Memory B cell (primary cell): ENCODE measurements around the gene CMTM2.

ENCODE experiments used
- ATAC-seq: fragments of 150-1000 bp; cut with Tn5 transposase; 2 replicates; pipeline ENCODE4 v1.10.0; 2021; ENCODE audit warnings: low read depth, mild to moderate bottlenecking, moderate library complexity
- DNase-seq, 2 donors: peaks; one replicate each; pipeline ENCODE4 v3.0.0; 2022; ENCODE audit warnings: low spot score in 2 of 2
- H3K27ac Mint-ChIP-seq: one replicate; pipeline ENCODE4 v1.8.0; 2022; ENCODE audit warnings: mild to moderate bottlenecking, moderate library complexity, mixed read lengths
- H3K27me3 Mint-ChIP-seq: one replicate; pipeline ENCODE4 v1.8.0; 2022; ENCODE audit warnings: mixed read lengths
- H3K36me3 Mint-ChIP-seq: one replicate; pipeline ENCODE4 v1.8.0; 2022; ENCODE audit warnings: mild to moderate bottlenecking, mixed read lengths
- H3K4me1 Mint-ChIP-seq: one replicate; pipeline ENCODE4 v1.8.0; 2022; ENCODE audit warnings: mixed read lengths
- H3K4me3 Mint-ChIP-seq: one replicate; pipeline ENCODE4 v1.8.0; 2022; ENCODE audit warnings: mild to moderate bottlenecking, moderate library complexity, mixed read lengths
- H3K9me3 Mint-ChIP-seq: one replicate; pipeline ENCODE4 v1.8.0; 2022; ENCODE audit warnings: mixed read lengths

Gene CMTM2

GRCh38 chr16:66634527-66635196 is 55.4 kb downstream of the CMTM2 start:
- H3K36me3 Mint-ChIP-seq: no peaks in the 10 kb centered on the region
- DNase-seq: no peak

GRCh38 chr16:66635406-66635805 is 56.1 kb downstream of the CMTM2 start:
- H3K36me3 Mint-ChIP-seq: no peaks in the 10 kb centered on the region
- no peak overlapping the region for H3K4me3 Mint-ChIP-seq
- H3K9me3 Mint-ChIP-seq: no peaks in the 10 kb centered on the region
- H3K27me3 Mint-ChIP-seq: peaks cover 15% of the 10 kb centered on the region
- no peaks in the 10 kb centered on the region for H3K4me1 Mint-ChIP-seq
- no peak for ATAC-seq
- no peak for DNase-seq
- no peak overlapping the region for H3K27ac Mint-ChIP-seq

More at GRCh38 chr16:66634527-66635196, 55.4 kb downstream of the CMTM2 start:
- Mint-ChIP-seq H3K4me3 (no peak overlapping the region), H3K27ac (no peak overlapping the region), H3K4me1 (no peaks in the 10 kb centered on the region), H3K9me3 (no peaks in the 10 kb centered on the region), H3K27me3 (peaks cover 15% of the 10 kb centered on the region)
- no peak for ATAC-seq

- H3K9me3 Mint-ChIP-seq: no peaks in the 10 kb centered on the region
Observed at GRCh38 chr16:66636199-66636598, 56.9 kb downstream of the CMTM2 start.

GRCh38 chr16:66637806-66638205 is 58.5 kb downstream of the CMTM2 start:
- ATAC-seq (no peak), DNase-seq (no peak)
- no peak overlapping the region for H3K27ac Mint-ChIP-seq
- no peaks in the 10 kb centered on the region for H3K36me3 Mint-ChIP-seq
- no peaks in the 10 kb centered on the region for H3K9me3 Mint-ChIP-seq
- no peaks in the 10 kb centered on the region for H3K4me1 Mint-ChIP-seq
- no peak overlapping the region for H3K4me3 Mint-ChIP-seq
- H3K27me3 Mint-ChIP-seq: peaks cover 12% of the 10 kb centered on the region

More at GRCh38 chr16:66636199-66636598, 56.9 kb downstream of the CMTM2 start:
- Mint-ChIP-seq H3K4me1 (no peaks in the 10 kb centered on the region), H3K27me3 (peaks cover 15% of the 10 kb centered on the region), H3K36me3 (no peaks in the 10 kb centered on the region), H3K27ac (no peak overlapping the region), H3K4me3 (no peak overlapping the region)
- no peak for DNase-seq
- no peak for ATAC-seq
